Panc1 (cell line): ENCODE data around the gene GALNT9. TPM values are rescaled to one million over a fixed set of nuclear protein-coding genes. Genes with fewer than 3 reads are reported as not detected.

Source experiments
- ATAC-seq: fragments of 200-7000 bp; cut with Tn5 transposase; 2 replicates; pipeline ENCODE4 v1.9.1; 2020; ENCODE audit warnings: mild to moderate bottlenecking, moderate library complexity
- BruUV-seq: library from RNA; stranded (reverse); fragments of 400-500 nt; replicated peaks from 2 replicates; lab custom pipeline; 2021; lab: Mats Ljungman, UMichigan
- CTCF ChIA-PET: fragments of 300-600 bp; sonication (Branson Sonifier 250); formaldehyde crosslinking; loops from one replicate; lab custom pipeline; 2022; ENCODE audit warnings: antibody characterized with exemption; lab: Charles Lee
- POLR2A ChIA-PET: fragments of 300-600 bp; sonication (Branson Sonifier 250); formaldehyde crosslinking; loops from one replicate; lab custom pipeline; 2022; ENCODE audit warnings: antibody characterized with exemption; lab: Charles Lee
- DNase-seq: peaks from one replicate; pipeline ENCODE4 v3.0.0-alpha.2; 2010; ENCODE audit warnings: low read depth, low spot score
- H3K27ac ChIP-seq: 2 replicates; pipeline ENCODE4 v1.5.1; 2011; ENCODE audit warnings: mild to moderate bottlenecking, low read length, inconsistent platforms
- H3K27me3 ChIP-seq: fragments of 200-500 bp; sonication (Bioruptor generic); 2 replicates; pipeline ENCODE4 v1.6.0; 2014; ENCODE audit warnings: low read length, inconsistent platforms; ENCODE audit not compliant: control insufficient read depth, insufficient read depth
- H3K36me3 ChIP-seq: fragments of 200-500 bp; sonication (Bioruptor generic); 2 replicates; pipeline ENCODE4 v1.5.1; 2014; ENCODE audit warnings: inconsistent platforms, mild to moderate bottlenecking, low read length, moderate library complexity; ENCODE audit not compliant: control insufficient read depth, insufficient read depth
- H3K4me1 ChIP-seq: 2 replicates; pipeline ENCODE4 v1.5.1; 2011; ENCODE audit warnings: inconsistent platforms, mild to moderate bottlenecking, low read length, moderate library complexity; ENCODE audit not compliant: control insufficient read depth, insufficient read depth
- H3K4me3 ChIP-seq, 2 experiments: 2 replicates each; pipeline ENCODE4 v1.5.1; 2011 to 2012; ENCODE audit warnings: low read depth in 2 of 2, low read length in 2 of 2, mild to moderate bottlenecking in 2 of 2, inconsistent platforms in 1 of 2, moderate library complexity in 1 of 2
- H3K9me3 ChIP-seq: fragments of 200-500 bp; sonication (Bioruptor generic); 2 replicates; pipeline ENCODE4 v1.5.1; 2014; ENCODE audit warnings: low read depth, mild to moderate bottlenecking, inconsistent platforms, low read length, moderate library complexity; ENCODE audit not compliant: control insufficient read depth, insufficient read depth
- POLR2AphosphoS5 ChIP-seq: IDR thresholded peaks from 2 replicates; pipeline ENCODE4 v1.6.1; 2012; ENCODE audit warnings: mild to moderate bottlenecking, low read depth, low read length, moderate library complexity
- REST ChIP-seq, 2 experiments: IDR thresholded peaks; 2 replicates each; pipeline ENCODE4 v1.6.1; 2011 to 2012; ENCODE audit warnings: low read depth in 2 of 2, control low read depth in 1 of 2, low read length in 1 of 2, mild to moderate bottlenecking in 1 of 2, moderate library complexity in 1 of 2; ENCODE audit not compliant: insufficient read depth in 1 of 2
- SIN3A ChIP-seq: IDR thresholded peaks from 2 replicates; pipeline ENCODE4 v1.6.1; 2012; ENCODE audit warnings: low read depth, mild to moderate bottlenecking, low read length, moderate library complexity, borderline replicate concordance; ENCODE audit not compliant: insufficient read depth
- TCF7L2 ChIP-seq: IDR thresholded peaks from 2 replicates; pipeline ENCODE4 v1.6.1; 2011; ENCODE audit warnings: mild to moderate bottlenecking, low read depth, low read length, inconsistent platforms
- in situ Hi-C: cut with HindIII; loops from 2 replicates; pipeline ENCODE4 v1.10.0; 2016; ENCODE audit warnings: low sequenced_read_pairs, low pct_unique_long_range_greater_than_20kb
- intact Hi-C: fragments of 100-400 bp; cut with micrococcal nuclease; formaldehyde crosslinking; loops from one replicate; pipeline ENCODE4 v1.10.0; 2022; ENCODE audit not compliant: unreplicated experiment
- total RNA-seq: library from RNA; stranded (reverse); gene quantifications from one replicate; pipeline ENCODE4 v1.2.1, GENCODE V29; 2021; ENCODE audit not compliant: unreplicated experiment
- TF ChIP-seq, protein P1 (sequence below): fragments of 450-650 bp; IDR thresholded peaks from 2 replicates; pipeline ENCODE4 v1.5.1; 2017; ENCODE audit warnings: mild to moderate bottlenecking

GALNT9 gene
- total RNA-seq, 1 experiment from 2014 or later, result 0.33 TPM

GRCh38 chr12:132294121-132295034 is 35.0 kb downstream of the GALNT9 start:
- TF ChIP-seq REST (IDR thresholded peaks at IDR 0.05; ENCODE audit: insufficient read depth in 1 of 2, low read depth in 2 of 2, low read length in 1 of 2), result no peak
- no peak for TF ChIP-seq POLR2AphosphoS5
- no peak for TF ChIP-seq SIN3A
- TF ChIP-seq, protein P1, sequence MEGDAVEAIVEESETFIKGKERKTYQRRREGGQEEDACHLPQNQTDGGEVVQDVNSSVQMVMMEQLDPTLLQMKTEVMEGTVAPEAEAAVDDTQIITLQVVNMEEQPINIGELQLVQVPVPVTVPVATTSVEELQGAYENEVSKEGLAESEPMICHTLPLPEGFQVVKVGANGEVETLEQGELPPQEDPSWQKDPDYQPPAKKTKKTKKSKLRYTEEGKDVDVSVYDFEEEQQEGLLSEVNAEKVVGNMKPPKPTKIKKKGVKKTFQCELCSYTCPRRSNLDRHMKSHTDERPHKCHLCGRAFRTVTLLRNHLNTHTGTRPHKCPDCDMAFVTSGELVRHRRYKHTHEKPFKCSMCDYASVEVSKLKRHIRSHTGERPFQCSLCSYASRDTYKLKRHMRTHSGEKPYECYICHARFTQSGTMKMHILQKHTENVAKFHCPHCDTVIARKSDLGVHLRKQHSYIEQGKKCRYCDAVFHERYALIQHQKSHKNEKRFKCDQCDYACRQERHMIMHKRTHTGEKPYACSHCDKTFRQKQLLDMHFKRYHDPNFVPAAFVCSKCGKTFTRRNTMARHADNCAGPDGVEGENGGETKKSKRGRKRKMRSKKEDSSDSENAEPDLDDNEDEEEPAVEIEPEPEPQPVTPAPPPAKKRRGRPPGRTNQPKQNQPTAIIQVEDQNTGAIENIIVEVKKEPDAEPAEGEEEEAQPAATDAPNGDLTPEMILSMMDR, result no peak
- ChIA-PET POLR2A (no interaction called here), CTCF (no interaction called here)
- no peaks in the 10 kb centered on the region for H3K4me1 ChIP-seq
- H3K4me3 ChIP-seq, result no peak overlapping the region
- no TSS peak for BruUV-seq
- DNase-seq (no peak), ATAC-seq (no peak; the same call in 1 of the 2 replicates)
- H3K36me3 ChIP-seq, result no peaks in the 10 kb centered on the region
- H3K27ac ChIP-seq, result no peak overlapping the region
- in situ Hi-C loops, result no loop called here
- intact Hi-C loops, result no loop called here
- H3K27me3 ChIP-seq, result peaks cover 8% of the 10 kb centered on the region; the same call in 1 of the 2 replicates
- H3K9me3 ChIP-seq, result no peaks in the 10 kb centered on the region

- in situ Hi-C loops (no loop called here), intact Hi-C loops (no loop called here)
- ChIA-PET CTCF (no interaction called here), POLR2A (no interaction called here)
- Histone ChIP-seq H3K4me3 (no peak overlapping the region), H3K27ac (no peak overlapping the region), H3K27me3 (peaks cover 8% of the 10 kb centered on the region; the same call in 1 of the 2 replicates), H3K4me1 (no peaks in the 10 kb centered on the region), H3K9me3 (no peaks in the 10 kb centered on the region), H3K36me3 (no peaks in the 10 kb centered on the region)
- ATAC-seq (no peak), DNase-seq (no peak)
- no peak for TF ChIP-seq POLR2AphosphoS5
- TF ChIP-seq, protein P1, result no peak
- TF ChIP-seq TCF7L2, result no peak
- BruUV-seq, result no TSS peak
These were observed 36.8 kb downstream of the GALNT9 start for GRCh38 chr12:132292328-132293319.
